CD4-positive, alpha-beta T cell treated with Interleukin-12 subunit alpha and Interleukin-12 subunit beta, for 1 hour (primary cell): ENCODE measurements around the gene RAB3D.
"Not testable (repeated sequence)": the region's sequence is repeated elsewhere in the genome, so short reads cannot be mapped to it uniquely, and the experiment has no call there.

Experiments used
- DNase-seq: peaks from one replicate; pipeline ENCODE4 v3.0.0-alpha.2; 2020

RAB3D gene

GRCh38 chr19:11365557-11366117, 26.2 kb upstream of the RAB3D start:
- no peak for DNase-seq

GRCh38 chr19:11364935-11365334, 25.5 kb upstream of the RAB3D start:
- no peak for DNase-seq

- no peak for DNase-seq
These were observed 24.9 kb upstream of the RAB3D start for GRCh38 chr19:11364296-11364904.

- no peak for DNase-seq
These were observed 24.4 kb upstream of the RAB3D start for GRCh38 chr19:11363881-11364280.

- DNase-seq: no peak
These were observed 22.6 kb upstream of the RAB3D start for GRCh38 chr19:11361771-11362731.

- DNase-seq: no peak
These were observed 21.7 kb upstream of the RAB3D start for GRCh38 chr19:11361037-11361770.

GRCh38 chr19:11359421-11359820, 20.0 kb upstream of the RAB3D start:
- no peak for DNase-seq

- DNase-seq: no peak
These were observed 17.5 kb upstream of the RAB3D start for GRCh38 chr19:11356676-11357550.

- DNase-seq: no peak
These were observed 16.6 kb upstream of the RAB3D start for GRCh38 chr19:11356074-11356397.

GRCh38 chr19:11355160-11356073, 16.0 kb upstream of the RAB3D start, which contains the start of gene PLPPR2:
TSS of gene PLPPR2 (plus strand) at chr19:11355432. CDS start at chr19:11357674, 2,242 bp downstream.
- peak; percentile 90 for DNase-seq

- DNase-seq: not testable (repeated sequence)
These were observed 14.6 kb upstream of the RAB3D start for GRCh38 chr19:11354102-11354501.

GRCh38 chr19:11349171-11349570, 9.7 kb upstream of the RAB3D start:
- DNase-seq: no peak

- DNase-seq: no peak
These were observed 8.1 kb upstream of the RAB3D start for GRCh38 chr19:11347546-11348039.

- peak; percentile 99 for DNase-seq
These were observed 6.9 kb upstream of the RAB3D start, which contains the start of the genes CCDC159 and TMEM205 for GRCh38 chr19:11346104-11346940. TSS of gene CCDC159 (plus strand) at chr19:11346519. CDS start at chr19:11346607, 88 bp downstream. TSS of gene TMEM205 (minus strand) at chr19:11346268. CDS start at chr19:11345619, 649 bp downstream.

- no peak for DNase-seq
These were observed 5.8 kb upstream of the RAB3D start for GRCh38 chr19:11345122-11345803.

GRCh38 chr19:11342429-11342828, 3.0 kb upstream of the RAB3D start:
- DNase-seq: no peak

- DNase-seq: not testable (repeated sequence)
These were observed 626 bp upstream of the RAB3D start for GRCh38 chr19:11340099-11340467.

GRCh38 chr19:11338569-11339253, 746 bp downstream of the RAB3D start:
- DNase-seq: no peak
